ENCODE measurements around the gene MROH8.

The MROH8 gene

DNA sequence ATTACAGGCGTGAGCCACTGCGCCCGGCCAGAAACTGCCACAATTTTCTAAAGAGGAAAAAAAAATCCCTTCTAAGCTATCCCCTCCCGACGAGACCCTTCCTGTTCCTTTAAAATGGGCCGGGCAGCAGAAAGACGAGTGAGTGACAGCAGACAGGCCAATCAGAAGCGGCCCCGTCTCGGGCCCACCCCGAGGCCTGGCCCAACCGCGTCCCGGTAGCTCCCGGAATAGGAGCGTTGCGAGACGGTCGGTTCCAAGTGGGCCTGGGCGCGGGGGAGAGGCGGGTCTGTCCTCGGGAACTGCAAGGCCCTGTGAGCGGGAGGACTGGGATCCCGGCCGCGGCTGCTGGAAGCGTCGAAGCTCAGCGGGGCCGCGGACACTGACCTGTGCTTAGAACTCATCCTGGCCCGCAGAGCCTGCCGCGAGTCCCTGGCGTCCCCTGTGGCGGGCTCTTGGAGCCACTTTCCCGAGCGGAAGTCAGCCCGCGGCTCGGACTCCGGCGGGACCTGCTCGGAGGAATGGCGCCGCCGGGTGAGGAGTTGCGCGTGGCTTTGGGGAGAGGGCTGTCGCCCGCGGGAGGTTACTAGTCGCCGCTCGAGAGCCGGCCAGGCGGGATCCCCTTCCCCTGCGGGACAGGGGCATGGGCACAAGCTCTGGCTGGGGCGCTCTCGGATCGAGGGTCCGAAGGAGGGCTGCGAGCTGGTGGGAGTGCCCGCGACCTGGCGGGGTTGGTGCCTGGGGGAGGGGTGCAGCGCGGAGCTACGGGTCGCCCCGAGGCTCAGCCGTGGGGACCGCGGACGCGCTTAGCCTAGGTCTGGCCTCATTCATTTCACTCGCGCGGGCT, at the start of gene MROH8, which contains the start of gene RPN2:
Gene MROH8, minus strand, starts transcription at position 710 of the 844 bp plus-strand sequence.
Gene RPN2, plus strand, starts transcription at position 492 of the 844 bp plus-strand sequence. Its CDS starts 27 bp downstream, at position 519.
- Histone ChIP-seq H3K4me3 (ENCODE audit: low read length) (peak within 1 kb of the TSS; percentile 85), H3K9ac (ENCODE audit: low read length) (peak within 1 kb of the TSS; percentile 99), H3K9me2 (replicated peaks; ENCODE audit: insufficient read depth, low read length) (no peaks in the 10 kb centered on the region), H3F3A (ENCODE audit: insufficient read depth, low read length) (peaks cover 5% of the 10 kb centered on the region; the same call in 1 of the 2 replicates), H3K4me1 (ENCODE audit: low read length) (0 out of 2 replicates have a peak, but pooled peaks cover 6% of the 10 kb centered on the region), H3K36me3 (replicated peaks; ENCODE audit: insufficient read depth, low read length) (peaks cover 1% of the 10 kb centered on the region; the same call in 1 of the 2 replicates), H3K27ac (ENCODE audit: low read length) (peak within 1 kb of the TSS; percentile 91), H2AFZ (ENCODE audit: low read length) (peak within 1 kb of the TSS; percentile 67), H3K27me3 (replicated peaks; ENCODE audit: insufficient read depth, low read length) (no peaks in the 10 kb centered on the region), H3K9me3 (replicated peaks; ENCODE audit: insufficient read depth, low read length) (no peaks in the 10 kb centered on the region), H3K79me2 (ENCODE audit: low read length) (peaks cover 49% of the 10 kb centered on the region), H3K4me2 (ENCODE audit: low read depth, low read length) (peak within 1 kb of the TSS; percentile 81), H4K20me1 (ENCODE audit: insufficient read depth, low read length) (peaks cover 7% of the 10 kb centered on the region)
- DNase-seq = peak; percentile 96
- no peak for TF ChIP-seq EZH2 (optimal IDR thresholded peaks at IDR 0.05; ENCODE audit: low read depth, low read length)

GRCh38 chr20:37228656-37229055, 49.3 kb upstream of the MROH8 start:
- Histone ChIP-seq H3K9me2 (replicated peaks; ENCODE audit: insufficient read depth, low read length) (no peaks in the 10 kb centered on the region), H3K79me2 (ENCODE audit: low read length) (no peaks in the 10 kb centered on the region), H3K9me3 (replicated peaks; ENCODE audit: insufficient read depth, low read length) (no peaks in the 10 kb centered on the region), H3K4me3 (ENCODE audit: low read length) (no peak overlapping the region), H4K20me1 (ENCODE audit: insufficient read depth, low read length) (no peaks in the 10 kb centered on the region), H3F3A (ENCODE audit: insufficient read depth, low read length) (no peaks in the 10 kb centered on the region), H3K4me1 (ENCODE audit: low read length) (no peaks in the 10 kb centered on the region), H3K36me3 (replicated peaks; ENCODE audit: insufficient read depth, low read length) (peaks cover 33% of the 10 kb centered on the region), H2AFZ (ENCODE audit: low read length) (no peak overlapping the region), H3K4me2 (ENCODE audit: low read depth, low read length) (no peak overlapping the region), H3K27me3 (replicated peaks; ENCODE audit: insufficient read depth, low read length) (no peaks in the 10 kb centered on the region), H3K9ac (ENCODE audit: low read length) (no peak overlapping the region), H3K27ac (ENCODE audit: low read length) (no peak overlapping the region)
- no peak for DNase-seq
- TF ChIP-seq CTCF (IDR thresholded peaks at IDR 0.05; ENCODE audit: low read length) (no peak), EZH2 (optimal IDR thresholded peaks at IDR 0.05; ENCODE audit: low read depth, low read length) (no peak), EZH2phosphoT487 (IDR thresholded peaks at IDR 0.05; ENCODE audit: low read length) (no peak)

GRCh38 chr20:37228082-37228481, 48.7 kb upstream of the MROH8 start:
- no peak overlapping the region for H3K4me3 ChIP-seq (ENCODE audit: low read length)
- H3F3A ChIP-seq (ENCODE audit: insufficient read depth, low read length) = no peaks in the 10 kb centered on the region
- no peak overlapping the region for H2AFZ ChIP-seq (ENCODE audit: low read length)
- no peak overlapping the region for H3K27ac ChIP-seq (ENCODE audit: low read length)
- TF ChIP-seq CTCF (IDR thresholded peaks at IDR 0.05; ENCODE audit: low read length) (no peak), EZH2 (optimal IDR thresholded peaks at IDR 0.05; ENCODE audit: low read depth, low read length) (no peak), EZH2phosphoT487 (IDR thresholded peaks at IDR 0.05; ENCODE audit: low read length) (no peak)
- no peaks in the 10 kb centered on the region for H3K4me1 ChIP-seq (ENCODE audit: low read length)
- no peak overlapping the region for H3K9ac ChIP-seq (ENCODE audit: low read length)
- no peaks in the 10 kb centered on the region for H3K9me2 ChIP-seq (replicated peaks; ENCODE audit: insufficient read depth, low read length)
- no peaks in the 10 kb centered on the region for H3K79me2 ChIP-seq (ENCODE audit: low read length)
- no peaks in the 10 kb centered on the region for H4K20me1 ChIP-seq (ENCODE audit: insufficient read depth, low read length)
- no peaks in the 10 kb centered on the region for H3K27me3 ChIP-seq (replicated peaks; ENCODE audit: insufficient read depth, low read length)
- DNase-seq = no peak
- no peak overlapping the region for H3K4me2 ChIP-seq (ENCODE audit: low read depth, low read length)
- H3K36me3 ChIP-seq (replicated peaks; ENCODE audit: insufficient read depth, low read length) = peaks cover 35% of the 10 kb centered on the region
- no peaks in the 10 kb centered on the region for H3K9me3 ChIP-seq (replicated peaks; ENCODE audit: insufficient read depth, low read length)

DNA sequence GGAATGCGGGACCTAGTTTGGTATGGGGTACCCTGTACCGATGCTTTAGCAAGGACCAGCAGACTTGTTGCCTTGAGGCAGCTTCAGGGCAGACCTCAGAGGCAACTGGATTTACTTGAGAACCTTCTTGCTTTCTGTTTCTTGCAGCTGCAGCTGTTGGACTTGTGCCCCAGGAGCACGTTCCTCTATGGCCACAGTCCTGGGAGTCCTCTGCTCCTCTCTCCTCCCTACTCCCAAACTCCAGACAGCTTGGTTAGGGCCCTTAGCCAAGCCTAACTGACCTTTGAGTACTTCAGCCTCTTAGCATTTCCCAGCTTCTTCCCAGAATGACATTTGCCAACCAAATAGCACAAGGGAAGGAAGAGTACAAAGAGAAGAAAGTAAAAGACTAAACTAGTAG, 47.5 kb upstream of the MROH8 start:
- Histone ChIP-seq H3K4me2 (ENCODE audit: low read depth, low read length) (no peak overlapping the region), H3F3A (ENCODE audit: insufficient read depth, low read length) (no peaks in the 10 kb centered on the region), H3K27me3 (replicated peaks; ENCODE audit: insufficient read depth, low read length) (no peaks in the 10 kb centered on the region), H4K20me1 (ENCODE audit: insufficient read depth, low read length) (no peaks in the 10 kb centered on the region), H3K9me2 (replicated peaks; ENCODE audit: insufficient read depth, low read length) (no peaks in the 10 kb centered on the region), H3K9ac (ENCODE audit: low read length) (no peak overlapping the region), H3K36me3 (replicated peaks; ENCODE audit: insufficient read depth, low read length) (peaks cover 32% of the 10 kb centered on the region), H3K9me3 (replicated peaks; ENCODE audit: insufficient read depth, low read length) (no peaks in the 10 kb centered on the region), H3K79me2 (ENCODE audit: low read length) (no peaks in the 10 kb centered on the region), H3K4me1 (ENCODE audit: low read length) (no peaks in the 10 kb centered on the region), H3K27ac (ENCODE audit: low read length) (no peak overlapping the region), H2AFZ (ENCODE audit: low read length) (no peak overlapping the region), H3K4me3 (ENCODE audit: low read length) (no peak overlapping the region)
- TF ChIP-seq CTCF (IDR thresholded peaks at IDR 0.05; ENCODE audit: low read length) (no peak), EZH2phosphoT487 (IDR thresholded peaks at IDR 0.05; ENCODE audit: low read length) (no peak), EZH2 (optimal IDR thresholded peaks at IDR 0.05; ENCODE audit: low read depth, low read length) (no peak)
- no peak for DNase-seq
